Activated T-cell treated with anti-CD3 and anti-CD28 coated beads, Interleukin-2, amount 50 U/mL, for 24 hours (primary cell): Measurements from ENCODE around the gene MSI2.

ENCODE experiments used
- DNase-seq: peaks from one replicate; pipeline ENCODE4 v3.0.0-alpha.2; 2020
- H3K27ac Mint-ChIP-seq: 2 replicates; pipeline ENCODE4 v1.8.0; 2020; ENCODE audit warnings: mild to moderate bottlenecking, mixed read lengths
- H3K27me3 Mint-ChIP-seq: 2 replicates; pipeline ENCODE4 v1.8.0; 2020; ENCODE audit warnings: mixed read lengths
- H3K36me3 Mint-ChIP-seq: 2 replicates; pipeline ENCODE4 v1.8.0; 2020; ENCODE audit warnings: low read depth, mixed read lengths
- H3K4me1 Mint-ChIP-seq: 2 replicates; pipeline ENCODE4 v1.8.0; 2020; ENCODE audit warnings: low read depth, mixed read lengths
- H3K4me3 Mint-ChIP-seq: 2 replicates; pipeline ENCODE4 v1.8.0; 2020; ENCODE audit warnings: mild to moderate bottlenecking, moderate library complexity, mixed read lengths
- H3K9me3 Mint-ChIP-seq: 2 replicates; pipeline ENCODE4 v1.8.0; 2020; ENCODE audit warnings: mixed read lengths

MSI2 gene

DNA sequence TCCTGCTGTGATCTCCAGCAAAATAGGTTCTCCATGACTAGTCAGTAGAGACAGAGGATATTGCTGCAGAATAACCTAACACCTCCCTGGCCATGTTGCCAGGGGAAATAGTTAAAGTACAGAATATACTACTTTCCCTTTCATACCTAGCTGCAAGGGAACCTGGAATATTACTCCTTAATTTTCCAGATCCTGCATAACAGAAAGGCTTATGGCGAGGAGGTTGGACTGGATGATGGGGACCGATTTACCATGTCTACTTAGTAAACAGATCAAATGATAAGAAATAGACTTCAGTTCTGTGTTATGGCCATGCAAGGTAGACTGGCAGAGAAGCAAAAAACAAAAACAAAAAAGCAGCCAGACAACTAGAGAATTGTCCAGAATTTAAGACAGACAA is 117.4 kb downstream of the MSI2 start:
- no peaks in the 10 kb centered on the region for H3K9me3 Mint-ChIP-seq
- no peaks in the 10 kb centered on the region for H3K27me3 Mint-ChIP-seq

DNA sequence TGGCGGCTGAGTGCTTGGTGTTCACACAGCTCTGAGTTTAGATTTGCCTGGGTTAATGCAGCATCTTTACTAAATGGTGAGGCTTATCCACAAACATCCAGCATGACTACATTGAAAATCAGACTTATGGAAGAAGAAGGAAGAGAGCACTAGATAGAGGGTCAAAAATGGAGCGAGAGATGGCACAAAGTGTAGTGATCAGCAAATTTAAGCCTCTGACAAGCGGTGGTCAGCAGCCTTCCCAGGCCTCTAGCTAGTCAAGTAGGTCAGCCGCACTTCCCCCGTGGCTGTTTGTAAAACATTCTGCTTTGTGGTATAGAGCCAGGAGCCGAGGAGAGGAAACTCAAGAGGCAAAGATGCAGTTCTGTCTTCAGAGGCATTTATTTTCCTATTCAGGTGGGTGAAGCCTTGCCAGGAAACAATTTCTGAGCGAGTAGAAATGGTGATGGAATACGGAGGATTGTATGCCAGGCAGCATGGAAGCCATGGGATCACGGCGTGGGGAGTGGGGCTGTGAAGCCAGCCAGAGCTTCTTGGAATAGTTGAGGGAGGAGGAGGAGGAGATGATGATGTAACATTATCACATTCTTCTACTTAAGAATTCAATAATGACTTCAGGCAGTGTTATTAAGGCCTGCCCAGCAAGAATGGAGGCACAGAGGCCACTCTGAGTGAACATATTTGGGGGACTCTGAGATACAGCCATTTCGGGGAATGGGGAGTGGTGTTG is 118.9 kb downstream of the MSI2 start:
- Mint-ChIP-seq H3K9me3 (no peaks in the 10 kb centered on the region), H3K27me3 (no peaks in the 10 kb centered on the region), H3K27ac (no peak overlapping the region), H3K36me3 (peaks cover 18% of the 10 kb centered on the region), H3K4me1 (peaks cover 21% of the 10 kb centered on the region), H3K4me3 (no peak overlapping the region)
- DNase-seq, result no peak

More for the DNA sequence above, 117.4 kb downstream of the MSI2 start:
- H3K36me3 Mint-ChIP-seq, result peaks cover 18% of the 10 kb centered on the region
- no peak for DNase-seq
- no peak overlapping the region for H3K27ac Mint-ChIP-seq
- H3K4me3 Mint-ChIP-seq, result no peak overlapping the region
- peaks cover 22% of the 10 kb centered on the region for H3K4me1 Mint-ChIP-seq

DNA sequence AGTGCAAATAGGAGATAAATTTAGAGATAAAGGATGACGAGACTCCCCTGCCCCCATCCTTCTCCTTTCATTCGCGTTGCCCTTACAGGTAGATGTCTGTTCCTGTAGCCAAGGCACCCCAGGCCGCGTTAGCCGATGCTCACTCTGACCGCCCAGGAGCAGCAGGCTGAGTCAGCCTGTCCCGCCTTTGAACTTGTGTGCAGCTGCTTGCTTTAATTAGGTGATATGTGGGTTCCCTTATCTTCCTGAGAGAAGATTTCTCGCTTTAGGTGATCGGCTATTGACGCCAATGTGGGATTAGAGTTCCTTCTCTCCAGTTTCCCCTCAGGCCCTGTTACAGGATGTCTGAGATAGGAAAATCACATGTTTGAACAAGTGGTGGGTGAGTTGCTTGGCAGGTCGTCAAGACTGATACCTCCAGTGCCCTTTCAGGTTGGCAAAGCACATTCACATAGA is 119.5 kb downstream of the MSI2 start:
- H3K36me3 Mint-ChIP-seq, result peaks cover 20% of the 10 kb centered on the region

DNA sequence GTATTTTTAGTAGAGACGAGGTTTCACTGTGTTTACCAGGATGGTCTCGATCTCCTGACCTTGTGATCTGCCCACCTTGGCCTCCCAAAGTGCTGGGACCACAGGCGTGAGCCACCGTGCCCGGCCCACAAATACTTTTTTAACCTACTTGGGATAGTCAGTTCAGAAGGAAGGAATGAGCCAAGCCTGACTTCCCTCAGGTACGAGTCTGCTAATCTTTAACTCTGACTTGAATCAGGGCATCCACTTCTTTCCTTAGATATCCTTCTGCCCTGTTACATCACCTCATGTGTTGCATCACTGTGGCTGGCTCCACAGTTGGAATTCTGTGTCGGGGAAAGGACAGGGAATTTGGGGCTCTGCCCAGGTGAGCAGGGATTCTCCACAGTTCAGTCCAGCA is 120.8 kb downstream of the MSI2 start:
- no peaks in the 10 kb centered on the region for H3K27me3 Mint-ChIP-seq
- peaks cover 1% of the 10 kb centered on the region for H3K9me3 Mint-ChIP-seq
- H3K27ac Mint-ChIP-seq, result no peak overlapping the region
- DNase-seq, result no peak
- H3K4me3 Mint-ChIP-seq, result no peak overlapping the region
- H3K36me3 Mint-ChIP-seq, result peaks cover 20% of the 10 kb centered on the region
- peaks cover 21% of the 10 kb centered on the region for H3K4me1 Mint-ChIP-seq

More for the DNA sequence above, 119.5 kb downstream of the MSI2 start:
- Mint-ChIP-seq H3K4me3 (no peak overlapping the region), H3K27me3 (no peaks in the 10 kb centered on the region), H3K4me1 (peaks cover 21% of the 10 kb centered on the region), H3K9me3 (no peaks in the 10 kb centered on the region), H3K27ac (peak overlapping the region; percentile 24)
- no peak for DNase-seq

DNA sequence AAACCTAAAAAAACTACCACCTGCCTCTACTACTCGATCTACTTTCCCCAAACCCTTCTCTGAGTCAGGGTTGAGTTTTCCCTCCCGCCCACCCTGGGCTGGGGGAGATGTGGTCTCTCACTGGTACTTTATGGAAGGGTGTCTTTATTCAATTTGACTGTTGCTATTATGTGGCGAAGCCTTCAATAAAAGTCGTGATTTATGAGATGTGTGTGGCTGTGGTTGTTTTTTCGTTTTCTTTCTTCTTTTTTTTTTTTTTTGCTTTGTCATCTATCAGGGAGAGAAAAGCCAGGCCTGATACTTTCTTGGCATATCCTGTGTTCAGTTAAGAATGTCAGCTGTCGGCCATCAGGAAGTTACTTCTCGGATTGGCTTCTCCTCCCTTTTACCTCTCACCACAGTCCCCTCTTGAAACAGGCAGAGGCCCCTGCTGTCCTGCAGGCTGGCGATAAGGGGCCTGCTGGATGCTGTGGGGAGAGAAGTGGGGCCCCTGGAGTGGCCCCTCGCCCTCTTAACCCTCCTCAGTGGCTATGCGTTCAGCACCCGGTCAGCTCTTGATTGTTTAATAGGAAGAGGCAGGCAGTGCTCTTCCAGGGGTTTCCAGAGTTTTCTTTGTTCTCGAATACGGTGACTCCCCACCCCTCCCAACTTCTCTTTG is 123.0 kb downstream of the MSI2 start:
- no peak overlapping the region for H3K4me3 Mint-ChIP-seq
- peaks cover 26% of the 10 kb centered on the region for H3K36me3 Mint-ChIP-seq
- H3K4me1 Mint-ChIP-seq, result peaks cover 21% of the 10 kb centered on the region
- peak overlapping the region; percentile 26 for H3K27ac Mint-ChIP-seq
- H3K9me3 Mint-ChIP-seq, result peaks cover 10% of the 10 kb centered on the region
- DNase-seq, result no peak
- no peaks in the 10 kb centered on the region for H3K27me3 Mint-ChIP-seq

DNA sequence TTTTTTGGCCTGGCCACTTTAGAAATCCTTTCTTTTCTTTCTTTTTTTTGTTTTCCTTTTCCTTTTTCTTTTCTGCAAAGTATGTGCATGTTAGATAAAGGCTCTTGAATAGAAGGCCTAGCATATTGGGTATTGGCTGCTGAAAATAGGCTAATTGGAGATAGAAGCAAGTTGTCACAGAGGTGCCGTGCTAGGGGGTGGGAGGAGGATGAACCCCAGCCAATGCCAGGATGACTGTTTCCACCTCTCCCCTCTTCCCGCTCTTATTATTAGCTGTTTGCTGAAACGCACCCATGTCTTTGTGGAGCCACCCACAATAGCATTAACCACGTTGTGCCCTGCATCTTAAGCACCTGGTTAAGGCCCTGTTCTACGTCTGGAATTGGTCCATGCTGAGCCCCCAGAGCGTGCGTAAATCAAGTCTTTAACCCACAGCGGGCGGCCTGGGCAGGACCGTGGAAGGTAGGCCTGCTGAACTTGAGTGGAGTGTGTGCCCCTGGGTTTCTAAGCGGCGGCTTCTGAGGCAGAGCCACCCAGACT is 123.6 kb downstream of the MSI2 start:
- DNase-seq, result no peak
- H3K4me3 Mint-ChIP-seq, result no peak overlapping the region

DNA sequence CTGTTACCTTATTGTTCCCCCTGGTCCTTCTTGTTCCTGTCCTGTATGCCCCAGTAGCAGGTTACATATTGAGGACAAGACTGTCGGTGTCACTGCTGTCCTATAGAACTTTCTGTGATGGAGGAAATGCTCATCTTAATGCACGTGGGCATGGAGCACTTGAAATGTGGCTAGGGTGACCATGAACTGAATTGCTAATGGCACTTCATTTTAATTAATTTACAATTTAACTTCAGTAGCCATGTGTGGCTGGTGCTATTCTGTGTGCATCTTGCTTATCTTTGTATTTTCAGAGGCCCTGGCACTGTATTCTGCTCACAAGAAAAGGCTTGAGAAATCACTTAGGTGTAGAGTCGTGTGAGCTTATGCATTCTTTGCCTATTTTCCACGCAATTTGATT is 125.2 kb downstream of the MSI2 start:
- Mint-ChIP-seq H3K4me1 (peaks cover 18% of the 10 kb centered on the region), H3K4me3 (no peak overlapping the region), H3K27me3 (no peaks in the 10 kb centered on the region), H3K9me3 (peaks cover 28% of the 10 kb centered on the region), H3K36me3 (peaks cover 40% of the 10 kb centered on the region), H3K27ac (peak overlapping the region; percentile 23)
- no peak for DNase-seq

More for the DNA sequence above, 123.6 kb downstream of the MSI2 start:
- peaks cover 31% of the 10 kb centered on the region for H3K36me3 Mint-ChIP-seq
- peaks cover 16% of the 10 kb centered on the region for H3K9me3 Mint-ChIP-seq
- peaks cover 21% of the 10 kb centered on the region for H3K4me1 Mint-ChIP-seq
- H3K27me3 Mint-ChIP-seq, result no peaks in the 10 kb centered on the region
- H3K27ac Mint-ChIP-seq, result peak overlapping the region; percentile 26

DNA sequence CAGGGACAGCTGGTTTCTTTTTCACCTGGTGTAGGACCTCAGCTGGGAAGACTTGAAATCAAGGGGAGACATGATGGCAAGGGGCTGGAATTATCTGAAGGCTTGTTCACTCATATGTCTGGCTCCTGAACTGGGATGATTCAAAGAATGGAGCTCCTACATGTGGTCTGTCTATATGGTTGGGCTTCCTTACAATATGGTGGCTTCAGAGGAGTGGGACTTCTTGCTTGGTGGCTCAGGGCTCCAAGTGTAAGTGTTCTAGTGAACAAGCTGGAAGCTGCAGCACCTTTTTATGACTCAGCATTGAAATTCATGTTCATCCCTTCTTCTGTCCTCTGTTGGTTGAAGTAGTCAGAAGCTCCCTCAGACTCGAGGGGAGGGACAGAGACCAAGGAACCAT is 127.9 kb downstream of the MSI2 start:
- H3K4me3 Mint-ChIP-seq, result no peak overlapping the region
- H3K9me3 Mint-ChIP-seq, result peaks cover 42% of the 10 kb centered on the region
- peaks cover 7% of the 10 kb centered on the region for H3K4me1 Mint-ChIP-seq
- H3K36me3 Mint-ChIP-seq, result peaks cover 60% of the 10 kb centered on the region
- H3K27ac Mint-ChIP-seq, result no peak overlapping the region
- H3K27me3 Mint-ChIP-seq, result no peaks in the 10 kb centered on the region
- no peak for DNase-seq

DNA sequence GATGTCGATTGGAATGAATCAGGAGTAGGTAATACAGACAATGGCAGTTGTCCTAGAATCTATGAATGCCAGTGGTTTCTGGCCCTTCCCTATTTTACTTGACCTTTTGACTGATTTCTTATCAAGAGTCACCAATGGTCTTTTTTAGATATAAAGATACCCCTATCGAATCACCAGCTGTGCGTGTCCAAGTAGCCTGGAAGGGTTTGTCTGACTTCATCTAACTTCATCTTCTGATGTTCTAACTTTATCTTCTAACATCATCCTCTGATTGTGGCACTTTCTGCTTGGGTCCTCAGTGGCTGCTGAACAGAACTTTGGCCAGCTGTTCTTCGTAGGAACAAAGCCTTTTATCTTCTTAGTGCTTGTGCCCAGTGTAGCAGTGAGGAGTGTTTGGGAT is 129.7 kb downstream of the MSI2 start:
- no peaks in the 10 kb centered on the region for H3K27me3 Mint-ChIP-seq
- no peak overlapping the region for H3K4me3 Mint-ChIP-seq
- no peaks in the 10 kb centered on the region for H3K4me1 Mint-ChIP-seq
- DNase-seq, result no peak
- no peak overlapping the region for H3K27ac Mint-ChIP-seq
- peaks cover 68% of the 10 kb centered on the region for H3K36me3 Mint-ChIP-seq
- H3K9me3 Mint-ChIP-seq, result peaks cover 47% of the 10 kb centered on the region

DNA sequence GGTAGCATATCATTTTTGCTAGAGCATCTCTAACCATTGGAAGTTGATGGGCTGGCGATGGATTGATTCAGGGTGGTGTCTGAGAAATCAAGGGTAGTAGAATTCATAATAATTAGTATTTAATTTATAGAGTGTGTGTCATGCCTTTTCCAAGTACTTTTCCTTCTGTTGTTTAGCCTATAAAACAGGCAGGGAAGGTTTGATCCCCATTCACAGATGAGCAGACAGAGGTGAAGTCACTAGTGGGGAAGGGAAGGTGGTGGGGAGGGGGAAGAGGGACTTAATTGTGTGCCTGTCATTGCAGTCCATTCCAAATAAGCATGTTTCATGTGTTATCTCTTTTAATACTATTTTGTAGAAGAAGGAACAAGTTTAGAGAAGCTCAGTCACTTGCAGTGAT is 131.3 kb downstream of the MSI2 start:
- DNase-seq, result no peak
- Mint-ChIP-seq H3K27ac (no peak overlapping the region), H3K36me3 (peaks cover 80% of the 10 kb centered on the region), H3K4me1 (peaks cover 2% of the 10 kb centered on the region), H3K9me3 (peaks cover 47% of the 10 kb centered on the region), H3K27me3 (no peaks in the 10 kb centered on the region), H3K4me3 (no peak overlapping the region)

DNA sequence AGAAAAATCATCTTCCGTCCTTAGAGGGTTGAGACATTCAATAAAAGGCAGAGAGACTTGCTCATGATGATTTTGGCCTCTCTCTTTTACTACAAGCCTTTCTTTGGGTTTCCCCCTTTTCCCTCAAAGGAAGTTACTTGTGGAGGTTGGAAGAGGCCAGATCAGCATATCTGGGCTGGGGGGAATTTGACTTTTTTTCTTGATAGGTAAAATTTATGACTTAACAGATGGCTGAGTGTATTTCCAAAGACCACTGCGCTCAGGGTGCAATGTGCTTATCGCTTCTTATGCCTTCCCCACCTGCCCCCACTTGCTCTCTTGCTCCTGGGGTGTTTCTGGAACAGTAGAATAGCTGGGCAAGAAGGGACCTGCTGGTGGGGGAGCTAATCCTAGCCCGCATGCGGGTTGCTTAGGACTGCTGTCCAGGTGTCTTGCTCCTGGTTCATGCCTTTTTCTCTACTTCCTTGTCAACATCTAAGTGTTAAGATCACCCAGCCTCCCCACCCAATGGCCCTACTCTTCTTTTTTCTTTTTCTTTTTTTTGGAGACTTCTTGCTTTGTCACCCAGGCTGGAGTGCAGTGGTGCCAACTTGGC is 131.9 kb downstream of the MSI2 start:
- Mint-ChIP-seq H3K9me3 (peaks cover 51% of the 10 kb centered on the region), H3K4me3 (no peak overlapping the region), H3K36me3 (peaks cover 82% of the 10 kb centered on the region)

DNA sequence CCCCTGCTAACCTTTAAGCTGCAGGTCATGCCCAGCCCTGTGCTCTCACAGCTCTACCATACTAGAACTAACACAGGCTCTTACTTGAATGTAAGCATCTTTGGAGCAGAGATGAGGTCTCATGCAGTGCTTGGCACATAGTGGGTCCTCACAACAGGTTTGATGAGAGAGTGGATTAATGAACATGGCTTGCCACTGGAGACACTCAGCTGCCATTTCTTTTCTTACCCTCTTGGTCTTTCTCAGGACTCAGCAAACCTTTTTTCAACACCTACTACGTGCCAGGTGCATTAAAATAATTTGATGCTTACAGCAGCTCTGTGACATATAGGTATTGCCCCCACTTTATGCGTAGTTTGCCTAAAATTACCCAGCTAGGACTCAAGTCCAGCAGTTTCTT is 133.2 kb downstream of the MSI2 start:
- H3K27ac Mint-ChIP-seq, result no peak overlapping the region
- H3K27me3 Mint-ChIP-seq, result no peaks in the 10 kb centered on the region
- no peak for DNase-seq
- peaks cover 84% of the 10 kb centered on the region for H3K36me3 Mint-ChIP-seq
- peaks cover 46% of the 10 kb centered on the region for H3K9me3 Mint-ChIP-seq
- H3K4me1 Mint-ChIP-seq, result peaks cover 5% of the 10 kb centered on the region
- no peak overlapping the region for H3K4me3 Mint-ChIP-seq

More for the DNA sequence above, 131.9 kb downstream of the MSI2 start:
- Mint-ChIP-seq H3K27ac (no peak overlapping the region), H3K27me3 (no peaks in the 10 kb centered on the region), H3K4me1 (peaks cover 2% of the 10 kb centered on the region)
- no peak for DNase-seq

DNA sequence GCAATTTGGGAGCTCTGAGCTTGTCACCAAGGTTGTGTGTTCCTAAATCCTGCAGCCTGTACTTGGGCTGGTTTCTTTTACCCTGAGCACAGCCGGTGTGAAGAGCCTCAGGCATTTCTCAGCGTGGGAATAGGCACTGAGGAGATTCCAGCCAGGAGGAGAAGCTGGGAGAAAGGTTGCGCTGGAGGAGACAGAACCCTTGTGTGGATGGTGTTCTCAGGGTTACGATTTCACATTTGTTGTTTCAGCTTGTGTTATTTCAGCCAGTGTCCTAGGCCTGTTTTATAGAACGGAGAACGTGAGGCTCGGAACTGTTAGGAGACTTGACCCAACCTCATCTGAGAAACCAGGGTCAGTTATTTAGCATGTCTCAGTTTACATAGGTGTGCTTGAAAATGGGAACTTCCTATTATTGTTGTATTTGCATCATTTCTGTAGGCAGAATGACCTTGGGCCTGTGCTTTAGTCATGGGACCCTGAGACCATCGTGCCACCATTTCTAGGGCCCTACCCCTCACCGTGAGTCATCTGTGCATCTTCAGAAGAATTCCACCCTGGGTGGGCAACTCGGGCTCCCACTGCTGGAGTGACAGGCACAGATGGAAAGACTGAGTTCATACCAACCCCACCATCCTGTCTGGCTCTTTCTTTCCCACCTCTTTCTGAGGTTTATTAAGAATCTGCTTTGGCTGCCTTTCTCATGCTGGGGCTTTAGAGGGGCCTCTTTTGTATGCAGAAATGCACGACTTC is 134.9 kb downstream of the MSI2 start:
- H3K27me3 Mint-ChIP-seq, result no peaks in the 10 kb centered on the region
- H3K9me3 Mint-ChIP-seq, result peaks cover 30% of the 10 kb centered on the region
- DNase-seq, result no peak
- H3K27ac Mint-ChIP-seq, result no peak overlapping the region
- peaks cover 71% of the 10 kb centered on the region for H3K36me3 Mint-ChIP-seq
- peaks cover 21% of the 10 kb centered on the region for H3K4me1 Mint-ChIP-seq
- no peak overlapping the region for H3K4me3 Mint-ChIP-seq

DNA sequence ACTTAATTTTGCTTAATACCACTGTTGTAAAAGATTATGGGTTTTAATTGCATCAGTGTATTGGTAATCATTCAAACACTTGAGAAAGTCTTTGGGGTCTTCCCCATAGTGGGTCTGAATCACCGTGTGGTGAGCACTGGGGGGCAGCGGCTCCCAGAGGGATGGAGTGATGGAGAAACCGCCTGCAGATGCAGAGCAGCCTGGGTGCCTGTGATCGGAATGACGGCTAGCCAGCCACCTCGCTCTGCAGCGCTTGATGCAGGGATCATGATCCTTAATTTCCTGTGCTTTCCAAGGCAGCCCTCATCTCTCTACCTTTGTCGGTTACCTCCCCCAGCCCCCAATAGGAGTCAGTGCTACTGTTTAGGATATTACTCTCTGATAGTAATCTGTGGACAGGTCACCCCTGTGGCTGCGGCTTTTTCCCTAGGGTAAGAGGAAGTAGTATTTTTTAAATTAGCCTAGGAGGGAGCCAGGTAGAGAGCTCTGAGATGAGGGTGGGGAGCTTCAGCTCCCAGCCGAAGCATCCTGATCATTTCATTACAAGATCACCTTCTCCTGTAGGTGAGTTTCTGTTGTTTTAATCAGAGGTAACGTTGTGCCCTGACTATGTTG is 135.6 kb downstream of the MSI2 start:
- Mint-ChIP-seq H3K4me1 (peaks cover 21% of the 10 kb centered on the region), H3K27ac (no peak overlapping the region), H3K36me3 (peaks cover 64% of the 10 kb centered on the region), H3K4me3 (no peak overlapping the region), H3K27me3 (no peaks in the 10 kb centered on the region), H3K9me3 (peaks cover 24% of the 10 kb centered on the region)
- no peak for DNase-seq
